Loucy (cell line): ENCODE measurements around the gene PIGC.

ENCODE experiments used
- H2AFZ ChIP-seq: fragments of 200-600 bp; sonication (generic); 2 replicates; pipeline ENCODE4 v1.6.0; 2016; ENCODE audit warnings: antibody characterized with exemption, mild to moderate bottlenecking, low read length, moderate library complexity
- H3F3A ChIP-seq: fragments of 200-600 bp; 2 replicates; pipeline ENCODE4 v1.6.0; 2016; ENCODE audit warnings: antibody characterized with exemption, low read depth, mild to moderate bottlenecking
- H3K27me3 ChIP-seq: fragments of 200-600 bp; sonication (generic); 2 replicates; pipeline ENCODE4 v1.6.1; 2014; ENCODE audit warnings: low read length, mild to moderate bottlenecking; ENCODE audit not compliant: insufficient read depth, poor library complexity, severe bottlenecking
- H3K36me3 ChIP-seq: fragments of 200-600 bp; sonication (generic); 2 replicates; pipeline ENCODE4 v1.6.1; 2016; ENCODE audit warnings: low read length; ENCODE audit not compliant: insufficient read depth
- H3K4me1 ChIP-seq: fragments of 200-600 bp; sonication (generic); 2 replicates; pipeline ENCODE4 v1.5.1; 2014; ENCODE audit warnings: low read length, mild to moderate bottlenecking; ENCODE audit not compliant: insufficient read depth, poor library complexity, severe bottlenecking
- H3K4me2 ChIP-seq: fragments of 200-600 bp; sonication (generic); 2 replicates; pipeline ENCODE4 v1.6.0; 2014; ENCODE audit warnings: antibody characterized with exemption, low read length, low read depth, mild to moderate bottlenecking; ENCODE audit not compliant: poor library complexity, severe bottlenecking
- H3K4me3 ChIP-seq: fragments of 200-600 bp; sonication (generic); 2 replicates; pipeline ENCODE4 v1.5.1; 2014; ENCODE audit warnings: low read length, mild to moderate bottlenecking, mixed read lengths; ENCODE audit not compliant: poor library complexity, severe bottlenecking
- H3K79me2 ChIP-seq: fragments of 200-600 bp; sonication (generic); 2 replicates; pipeline ENCODE4 v1.6.1; 2014; ENCODE audit warnings: low read length; ENCODE audit not compliant: insufficient read depth
- H3K9ac ChIP-seq: fragments of 200-600 bp; sonication (generic); 2 replicates; pipeline ENCODE4 v1.6.0; 2014; ENCODE audit warnings: mild to moderate bottlenecking, low read depth, low read length, moderate library complexity; ENCODE audit not compliant: poor library complexity, severe bottlenecking
- H3K9me2 ChIP-seq: fragments of 200-600 bp; sonication (generic); replicated peaks from 2 replicates; pipeline ENCODE4 v1.6.1; 2016; ENCODE audit warnings: low read depth, low read length, mixed read lengths
- H3K9me3 ChIP-seq: fragments of 200-600 bp; sonication (generic); 2 replicates; pipeline ENCODE4 v1.6.1; 2014; ENCODE audit warnings: mild to moderate bottlenecking, antibody characterized with exemption, low read length, low read depth; ENCODE audit not compliant: insufficient read depth
- H4K20me1 ChIP-seq: fragments of 200-600 bp; sonication (generic); 2 replicates; pipeline ENCODE4 v1.6.0; 2014; ENCODE audit warnings: antibody characterized with exemption, low read length, mild to moderate bottlenecking; ENCODE audit not compliant: insufficient read depth, poor library complexity, severe bottlenecking
- CTCF ChIP-seq: fragments of 200-600 bp; sonication (generic); conservative IDR thresholded peaks from 2 replicates; pipeline ENCODE4 v1.5.1; 2014; ENCODE audit warnings: mild to moderate bottlenecking, antibody characterized with exemption, low read length
- EZH2phosphoT487 ChIP-seq: fragments of 200-600 bp; IDR thresholded peaks from 2 replicates; pipeline ENCODE4 v1.6.1; 2018; ENCODE audit warnings: antibody characterized with exemption, mild to moderate bottlenecking, moderate library complexity, borderline replicate concordance

The PIGC gene

GRCh38 chr1:172401477-172401876 is 42.4 kb downstream of the PIGC start:
- H3K79me2 ChIP-seq, result no peaks in the 10 kb centered on the region
- no peaks in the 10 kb centered on the region for H3K36me3 ChIP-seq
- H3K4me2 ChIP-seq, result no peak overlapping the region
- no peak overlapping the region for H2AFZ ChIP-seq
- TF ChIP-seq EZH2phosphoT487 (no peak), CTCF (no peak)
- no peaks in the 10 kb centered on the region for H3F3A ChIP-seq
- no peaks in the 10 kb centered on the region for H3K27me3 ChIP-seq
- H3K4me1 ChIP-seq, result peaks cover 20% of the 10 kb centered on the region
- H4K20me1 ChIP-seq, result no peaks in the 10 kb centered on the region
- no peaks in the 10 kb centered on the region for H3K9me2 ChIP-seq
- no peaks in the 10 kb centered on the region for H3K9me3 ChIP-seq
- no peak overlapping the region for H3K4me3 ChIP-seq
- H3K9ac ChIP-seq, result no peak overlapping the region

DNA sequence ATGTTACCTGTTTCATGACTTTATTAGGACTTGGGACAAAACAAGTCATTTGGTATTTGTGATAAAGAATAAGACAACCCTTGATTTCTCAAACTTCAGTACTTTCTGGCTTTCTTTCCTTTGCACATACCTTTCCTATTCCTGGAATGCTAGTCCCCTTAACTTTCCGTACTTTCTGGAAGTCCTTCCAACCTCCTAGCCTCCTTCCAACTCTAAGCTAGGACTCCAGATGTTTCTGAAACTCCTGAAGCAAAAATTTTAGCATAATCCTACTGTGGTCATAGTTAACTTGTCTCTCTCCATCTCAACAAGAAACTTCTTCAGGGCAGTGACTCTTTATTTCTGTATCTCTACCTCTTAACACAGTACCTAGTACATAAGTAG is 43.2 kb downstream of the PIGC start:
- Histone ChIP-seq H2AFZ (no peak overlapping the region), H3K36me3 (no peaks in the 10 kb centered on the region), H3K4me1 (peaks cover 20% of the 10 kb centered on the region), H3F3A (no peaks in the 10 kb centered on the region), H3K27me3 (no peaks in the 10 kb centered on the region), H3K9ac (no peak overlapping the region), H3K9me2 (no peaks in the 10 kb centered on the region), H3K4me2 (no peak overlapping the region), H4K20me1 (no peaks in the 10 kb centered on the region), H3K9me3 (no peaks in the 10 kb centered on the region), H3K79me2 (no peaks in the 10 kb centered on the region), H3K4me3 (no peak overlapping the region)
- TF ChIP-seq CTCF (no peak), EZH2phosphoT487 (no peak)

DNA sequence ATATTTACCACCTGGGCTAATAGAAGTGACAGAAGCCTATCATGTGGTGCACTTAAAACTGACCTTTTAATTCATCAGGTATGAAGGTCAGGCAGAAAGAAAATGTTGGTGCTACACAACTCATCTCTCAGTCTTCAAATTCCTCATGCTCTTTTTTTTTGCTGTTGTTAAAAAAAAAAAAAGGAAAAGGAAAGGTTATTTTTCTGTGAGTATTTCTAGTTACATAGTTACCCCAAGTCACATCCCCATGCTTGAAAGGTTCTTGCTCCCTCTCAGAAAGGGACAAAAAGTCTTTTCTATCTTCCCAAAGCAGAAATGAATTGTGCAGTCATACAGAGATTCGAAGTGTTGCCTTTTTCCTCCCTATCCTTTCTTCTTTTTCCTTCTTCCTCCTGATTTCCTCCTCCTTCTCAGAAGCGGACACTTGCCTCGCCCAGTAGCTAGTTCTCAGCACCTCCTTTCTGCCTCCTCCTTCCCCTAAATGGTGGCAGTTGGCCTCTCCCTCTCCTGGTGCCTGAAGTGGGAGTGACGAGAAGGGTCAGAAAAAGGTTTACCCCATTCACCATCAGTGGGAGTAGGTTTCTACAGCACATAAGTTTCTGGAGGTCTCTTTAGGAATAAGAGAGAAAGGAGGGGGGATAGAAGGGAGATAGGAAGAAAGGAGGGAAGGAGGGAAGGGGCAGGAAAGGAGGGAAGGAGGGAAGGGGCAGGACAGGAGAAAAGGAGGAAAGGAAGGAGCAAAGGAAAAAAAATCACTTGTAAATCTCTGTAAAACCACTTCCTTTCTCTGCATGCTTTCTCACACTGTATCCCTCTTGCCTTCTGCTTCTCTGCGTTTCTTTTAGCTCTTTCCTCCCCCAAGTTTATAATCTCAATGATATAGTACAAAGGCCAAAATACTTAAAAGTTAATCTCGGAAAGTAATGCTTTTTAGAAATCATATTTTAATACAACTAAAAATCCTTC is 43.8 kb downstream of the PIGC start:
- Histone ChIP-seq H3K27me3 (no peaks in the 10 kb centered on the region), H3K9ac (no peak overlapping the region), H3K9me3 (no peaks in the 10 kb centered on the region), H3K9me2 (no peaks in the 10 kb centered on the region), H4K20me1 (no peaks in the 10 kb centered on the region), H3K36me3 (no peaks in the 10 kb centered on the region), H3K4me3 (no peak overlapping the region), H2AFZ (no peak overlapping the region), H3F3A (no peaks in the 10 kb centered on the region), H3K4me1 (peaks cover 20% of the 10 kb centered on the region), H3K4me2 (no peak overlapping the region), H3K79me2 (no peaks in the 10 kb centered on the region)
- TF ChIP-seq CTCF (no peak), EZH2phosphoT487 (no peak)
